Measurements from ENCODE around the gene HYOU1. TPM values are rescaled to one million over a fixed set of nuclear protein-coding genes. Genes with fewer than 3 reads are reported as not detected.
"Not testable (repeated sequence)": the region's sequence is repeated elsewhere in the genome, so short reads cannot be mapped to it uniquely, and the experiment has no call there.

Gene HYOU1
- total and polyA plus RNA-seq, 2 donors from 2014 or later = 69.0 to 187 TPM

GRCh38 chr11:119021631-119022030 is 35.4 kb downstream of the HYOU1 start:
- FAIRE-seq = no peak
- Histone ChIP-seq H3K9me3 (ENCODE audit: control insufficient read depth in 2 of 3, insufficient read depth in 1 of 3, low read length in 3 of 3) (no peaks in the 10 kb centered on the region), H3K4me1 (ENCODE audit: control insufficient read depth in 2 of 3, insufficient read depth in 2 of 3, low read depth in 1 of 3, low read length in 3 of 3) (peaks cover 0 to 47% (median 37%) of the 10 kb centered on the region in 3 donors), H3K27me3 (ENCODE audit: control insufficient read depth, insufficient read depth, low read length) (no peaks in the 10 kb centered on the region), H3K9ac (ENCODE audit: low read length in 3 of 3) (no peak overlapping the region), H3K36me3 (ENCODE audit: control insufficient read depth in 2 of 3, insufficient read depth in 3 of 3, low read length in 3 of 3) (peaks cover 9 to 37% (median 23%) of the 10 kb centered on the region in 3 donors), H3K27ac (ENCODE audit: low read depth in 2 of 2, low read length in 2 of 2) (no peak overlapping the region), H3K4me3 (ENCODE audit: low read length in 3 of 3) (no peak overlapping the region)
- intact Hi-C loops (cut with DNase I) = no loop called here
- TF ChIP-seq CTCF (IDR thresholded peaks at IDR 0.05; ENCODE audit: borderline replicate concordance, extremely low read depth, insufficient read depth) = no peak
- DNase-seq = no peak

DNA sequence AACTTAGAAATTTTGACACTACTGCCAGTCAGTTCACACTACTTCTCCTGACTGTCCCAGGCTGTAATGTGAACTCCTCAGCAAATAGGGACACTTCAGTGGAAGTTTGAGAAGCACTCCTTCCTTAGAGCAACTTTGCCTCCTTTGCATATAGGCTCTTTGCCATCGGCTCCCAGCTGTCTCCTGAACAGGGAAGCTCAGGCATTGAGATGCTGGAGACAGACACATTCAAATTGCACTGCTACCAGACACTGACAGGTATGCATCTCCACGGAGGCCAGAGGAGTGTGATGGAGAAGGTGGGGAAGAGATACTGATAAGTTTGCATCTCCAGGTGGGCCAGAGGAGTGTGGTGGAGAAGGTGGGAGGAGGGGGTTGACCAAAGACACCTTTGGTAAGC is 37.0 kb downstream of the HYOU1 start:
- Histone ChIP-seq H3K4me1 (ENCODE audit: control insufficient read depth in 2 of 3, insufficient read depth in 2 of 3, low read depth in 1 of 3, low read length in 3 of 3) (peaks cover 0 to 38% (median 37%) of the 10 kb centered on the region in 3 donors), H3K4me3 (ENCODE audit: low read length in 3 of 3) (peak overlapping the region; percentile 1 to 84 (median 56)), H3K9ac (ENCODE audit: low read length in 3 of 3) (peak overlapping the region in 1 of 3 donors; percentile 80), H3K27ac (ENCODE audit: low read depth in 2 of 2, low read length in 2 of 2) (no peak overlapping the region), H3K27me3 (ENCODE audit: control insufficient read depth, insufficient read depth, low read length) (no peaks in the 10 kb centered on the region), H3K9me3 (ENCODE audit: control insufficient read depth in 2 of 3, insufficient read depth in 1 of 3, low read length in 3 of 3) (no peaks in the 10 kb centered on the region), H3K36me3 (ENCODE audit: control insufficient read depth in 2 of 3, insufficient read depth in 3 of 3, low read length in 3 of 3) (peaks cover 9 to 42% (median 22%) of the 10 kb centered on the region in 3 donors)
- intact Hi-C loops (cut with DNase I) = no loop called here
- no peak for DNase-seq
- no peak for TF ChIP-seq CTCF (IDR thresholded peaks at IDR 0.05; ENCODE audit: borderline replicate concordance, extremely low read depth, insufficient read depth)
- no peak for FAIRE-seq

GRCh38 chr11:119018074-119018938 is 38.7 kb downstream of the HYOU1 start, which contains the start of the genes RPS25 and TRAPPC4:
Gene RPS25 (minus strand): TSS chr11:119018343. CDS start chr11:119018284, 59 bp downstream.
Gene TRAPPC4 (plus strand): TSS chr11:119018766. CDS start chr11:119018796, 30 bp downstream.
- Histone ChIP-seq H3K4me1 (ENCODE audit: control insufficient read depth in 2 of 3, insufficient read depth in 2 of 3, low read depth in 1 of 3, low read length in 3 of 3) (peaks cover 0 to 22% (median 20%) of the 10 kb centered on the region in 3 donors), H3K27ac (ENCODE audit: low read depth in 2 of 2, low read length in 2 of 2) (peak within 1 kb of the TSS; percentile 94), H3K9me3 (ENCODE audit: control insufficient read depth in 2 of 3, insufficient read depth in 1 of 3, low read length in 3 of 3) (no peaks in the 10 kb centered on the region), H3K4me3 (ENCODE audit: low read length in 3 of 3) (peak within 1 kb of the TSS; percentile 84 to 99 (median 98)), H3K36me3 (ENCODE audit: control insufficient read depth in 2 of 3, insufficient read depth in 3 of 3, low read length in 3 of 3) (peaks cover 10 to 28% (median 15%) of the 10 kb centered on the region in 3 donors), H3K27me3 (ENCODE audit: control insufficient read depth, insufficient read depth, low read length) (no peaks in the 10 kb centered on the region), H3K9ac (ENCODE audit: low read length in 3 of 3) (peak within 1 kb of the TSS; percentile 80 to 99 (median 86))
- intact Hi-C loops (cut with DNase I) = no loop called here
- no peak for FAIRE-seq
- TF ChIP-seq CTCF (IDR thresholded peaks at IDR 0.05; ENCODE audit: borderline replicate concordance, extremely low read depth, insufficient read depth) = no peak
- peak; percentile 96 to 99 (median 98) for DNase-seq

DNA sequence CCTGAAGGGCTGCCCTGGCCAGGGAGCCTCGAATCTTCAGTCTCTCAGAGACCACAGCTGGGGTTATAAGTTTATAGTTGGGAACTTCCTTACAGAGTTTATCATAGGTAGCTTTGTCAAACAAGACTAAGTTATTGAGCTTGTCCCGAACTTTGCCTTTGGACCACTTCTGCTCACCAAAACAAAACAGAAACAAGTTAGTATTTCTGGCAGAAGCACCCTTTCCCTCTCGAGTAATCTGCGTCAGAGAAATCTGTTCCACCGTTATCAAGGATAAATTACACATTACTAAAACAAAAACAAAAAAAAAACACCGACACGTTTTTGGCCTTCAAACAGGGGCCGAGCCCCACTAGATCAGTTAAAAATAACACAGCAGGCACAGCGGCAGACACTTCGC is 39.6 kb downstream of the HYOU1 start:
- Histone ChIP-seq H3K4me3 (ENCODE audit: low read length in 3 of 3) (peak overlapping the region; percentile 84 to 99 (median 98)), H3K9ac (ENCODE audit: low read length in 3 of 3) (peak overlapping the region; percentile 50 to 99 (median 80)), H3K27ac (ENCODE audit: low read depth in 2 of 2, low read length in 2 of 2) (peak overlapping the region in 1 of 2 donors; percentile 94), H3K36me3 (ENCODE audit: control insufficient read depth in 2 of 3, insufficient read depth in 3 of 3, low read length in 3 of 3) (peaks cover 12 to 28% (median 20%) of the 10 kb centered on the region in 3 donors), H3K4me1 (ENCODE audit: control insufficient read depth in 2 of 3, insufficient read depth in 2 of 3, low read depth in 1 of 3, low read length in 3 of 3) (peaks cover 0 to 20% (median 16%) of the 10 kb centered on the region in 3 donors)
- FAIRE-seq; intact Hi-C loops (cut with DNase I); H3K9me3 ChIP-seq (ENCODE audit: control insufficient read depth in 2 of 3, insufficient read depth in 1 of 3, low read length in 3 of 3); H3K27me3 ChIP-seq (ENCODE audit: control insufficient read depth, insufficient read depth, low read length); DNase-seq: not testable (repeated sequence)
